GM18507 (cell line): Measurements from ENCODE around the gene PRDM16.

Experiments used
- DNase-seq: peaks from one replicate; pipeline ENCODE4 v3.0.0; 2011; ENCODE audit warnings: low read depth; ENCODE audit not compliant: insufficient read length; ENCODE audit errors: extremely low spot score
- FAIRE-seq: peaks from 2 replicates; lab custom pipeline; 2011; peaks lifted over from hg19 to GRCh38; lab: Jason Lieb, UNC

PRDM16 gene

DNA sequence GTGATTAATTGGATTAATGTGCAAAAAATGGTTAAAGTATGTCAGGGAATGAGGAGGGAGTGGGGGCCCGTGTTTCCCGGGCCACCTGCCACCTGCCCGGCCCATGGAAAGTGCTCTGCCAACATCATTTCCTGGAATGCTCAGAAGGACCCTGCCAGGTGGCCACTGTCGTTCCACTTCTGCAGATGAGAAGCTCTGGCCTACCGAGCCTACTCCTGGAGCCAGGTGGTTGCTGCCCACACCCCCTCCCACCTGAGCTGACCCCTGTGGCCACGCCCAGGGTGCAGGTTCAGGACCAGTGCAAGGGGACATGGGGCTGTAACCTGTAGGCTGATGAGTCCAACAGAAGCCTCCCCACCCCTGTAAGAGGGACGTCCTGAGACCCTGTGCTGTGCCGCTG is 99.7 kb downstream of the PRDM16 start:
- DNase-seq (no peak), FAIRE-seq (no peak)

DNA sequence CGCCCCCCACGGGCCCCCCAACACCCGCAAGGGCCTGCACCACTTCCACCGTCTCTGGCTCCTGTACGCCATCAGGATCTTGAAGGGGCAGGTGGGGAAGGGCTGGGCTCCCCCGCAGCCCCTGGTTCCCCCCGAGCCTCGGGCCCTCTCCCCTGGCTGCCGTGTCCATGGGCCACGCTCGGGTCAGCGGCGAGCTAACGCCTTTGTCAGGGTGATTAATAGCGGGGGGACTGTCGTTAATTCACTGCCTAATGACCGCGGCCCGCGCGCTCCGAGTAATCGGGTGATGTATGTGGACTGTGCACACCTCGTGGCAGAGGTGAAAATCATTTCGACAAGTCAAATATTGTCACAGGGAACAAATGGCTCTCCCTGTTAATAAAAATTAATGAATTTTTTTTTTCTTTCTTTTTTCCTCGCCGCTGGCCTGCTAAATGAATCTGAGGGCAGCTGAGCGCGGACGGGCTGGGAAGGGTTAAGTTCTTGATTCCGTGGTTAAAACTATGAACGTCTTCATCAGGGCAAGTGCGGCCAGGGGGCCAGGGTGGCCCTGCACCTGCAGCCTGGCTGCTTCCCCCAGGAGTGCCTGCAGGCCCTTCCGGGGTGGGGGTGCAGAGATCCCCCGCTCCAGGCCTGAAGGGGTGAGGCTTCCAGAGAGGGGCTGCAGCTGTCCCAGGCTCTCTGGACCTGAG is 100.8 kb downstream of the PRDM16 start:
- FAIRE-seq, result no peak

DNA sequence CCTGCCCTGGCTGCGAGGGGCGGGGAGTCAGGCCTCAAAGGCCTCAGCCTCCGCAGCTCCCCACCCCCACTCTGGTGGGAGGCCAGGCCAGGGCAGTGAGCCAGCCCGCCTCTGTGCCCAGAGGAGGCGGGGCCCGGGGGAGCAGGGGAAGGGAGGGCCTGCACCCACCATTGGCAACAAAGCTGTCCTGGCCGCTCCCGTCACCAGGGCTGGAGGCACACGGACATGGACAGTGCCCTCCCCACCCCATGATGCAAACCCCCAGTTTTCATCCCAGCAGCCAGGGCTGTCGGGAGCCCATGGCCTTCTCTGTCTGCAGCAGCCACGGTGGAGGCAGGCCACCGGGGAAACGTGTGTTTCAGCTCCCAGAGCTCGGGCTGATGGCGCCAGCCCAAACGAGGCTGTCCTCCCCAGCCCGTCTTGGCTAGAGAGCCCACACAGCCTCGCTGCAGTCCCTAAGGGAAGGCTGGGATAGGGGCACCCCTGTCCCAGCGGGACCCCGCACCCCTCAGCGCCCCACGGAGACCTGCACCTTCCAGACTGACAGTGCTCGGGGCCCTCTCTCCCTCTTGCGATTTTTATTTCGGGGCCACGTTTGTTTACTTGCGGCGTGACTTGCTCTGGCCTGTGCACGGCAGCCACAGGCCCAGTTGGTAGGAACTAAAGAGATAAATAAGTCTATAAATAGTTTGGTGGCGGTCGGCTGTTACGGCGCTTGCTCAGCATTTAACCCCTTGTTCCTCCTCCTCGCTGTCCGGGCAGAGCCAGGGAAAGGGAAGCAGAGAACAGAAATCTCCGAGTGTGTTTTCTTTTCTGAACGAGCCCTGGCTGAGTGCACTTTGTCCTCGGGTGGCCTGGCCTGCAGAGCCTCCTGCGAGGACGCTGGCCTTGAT is 101.8 kb downstream of the PRDM16 start:
- DNase-seq (no peak), FAIRE-seq (no peak)

More for the DNA sequence above, 100.8 kb downstream of the PRDM16 start:
- DNase-seq, result no peak

DNA sequence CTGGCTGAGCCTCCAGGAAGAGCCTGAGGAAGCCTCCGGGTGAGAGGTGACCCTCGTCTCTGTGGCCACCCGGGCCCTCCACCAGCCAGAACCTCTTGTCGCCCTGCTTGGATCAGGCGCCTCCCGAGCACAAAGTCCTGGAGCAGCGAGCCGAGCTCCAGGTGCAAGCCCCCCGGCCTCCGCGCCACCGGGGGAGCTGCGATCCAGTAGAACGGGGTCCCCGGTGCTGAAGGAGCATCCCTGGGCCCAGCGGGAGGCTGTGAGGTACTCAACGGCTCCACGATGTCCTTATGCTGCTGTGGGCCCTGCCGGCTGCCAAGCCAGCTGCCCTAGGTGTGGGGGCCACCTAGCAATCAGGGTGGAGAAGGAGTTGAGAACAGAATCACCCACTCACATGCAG is 102.8 kb downstream of the PRDM16 start:
- no peak for FAIRE-seq
- no peak for DNase-seq

DNA sequence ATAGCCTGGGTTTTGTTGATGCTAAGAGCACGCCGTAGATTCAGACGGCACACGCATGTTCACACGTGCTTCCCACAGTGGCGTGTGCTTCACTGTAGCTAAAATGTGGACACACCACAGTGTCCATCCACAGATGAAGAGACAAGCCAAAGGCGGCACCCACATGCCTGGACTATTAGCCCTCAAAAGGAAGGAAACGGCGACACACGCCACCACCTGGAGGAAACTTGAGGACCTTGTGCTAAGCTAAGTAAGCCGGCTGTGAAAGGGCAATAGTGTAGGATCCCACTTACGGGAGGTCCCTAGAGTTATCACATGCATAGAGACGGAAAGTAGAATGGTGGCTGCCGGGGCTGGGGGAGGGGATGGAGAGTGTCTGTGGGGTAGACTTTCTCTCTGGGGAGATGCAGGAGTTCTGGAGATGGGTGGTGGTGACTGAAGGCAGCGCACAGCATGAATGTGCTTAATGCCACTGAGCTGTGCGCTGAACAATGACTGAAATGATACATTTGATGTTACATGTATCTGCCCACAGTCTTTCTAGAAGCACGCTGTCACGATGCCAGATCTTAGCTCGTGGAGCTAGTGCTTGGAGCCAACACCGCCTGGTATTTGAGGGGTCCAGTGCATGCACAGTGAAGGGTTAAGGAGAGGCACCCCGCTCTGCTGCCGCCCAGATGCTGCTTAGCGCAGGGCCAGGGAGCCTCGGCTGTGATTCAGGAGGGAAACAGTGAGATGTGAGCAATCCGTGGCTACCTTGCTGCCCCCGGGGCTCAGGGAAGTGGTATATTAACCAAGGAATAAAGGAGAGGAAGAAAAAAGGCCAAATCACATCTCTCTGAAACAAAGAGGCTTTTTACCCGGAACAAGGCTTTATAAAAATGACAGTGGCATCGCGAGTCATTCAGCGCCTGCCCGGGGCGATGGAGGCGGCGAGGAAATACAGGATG is 103.7 kb downstream of the PRDM16 start:
- FAIRE-seq (no peak), DNase-seq (no peak)

DNA sequence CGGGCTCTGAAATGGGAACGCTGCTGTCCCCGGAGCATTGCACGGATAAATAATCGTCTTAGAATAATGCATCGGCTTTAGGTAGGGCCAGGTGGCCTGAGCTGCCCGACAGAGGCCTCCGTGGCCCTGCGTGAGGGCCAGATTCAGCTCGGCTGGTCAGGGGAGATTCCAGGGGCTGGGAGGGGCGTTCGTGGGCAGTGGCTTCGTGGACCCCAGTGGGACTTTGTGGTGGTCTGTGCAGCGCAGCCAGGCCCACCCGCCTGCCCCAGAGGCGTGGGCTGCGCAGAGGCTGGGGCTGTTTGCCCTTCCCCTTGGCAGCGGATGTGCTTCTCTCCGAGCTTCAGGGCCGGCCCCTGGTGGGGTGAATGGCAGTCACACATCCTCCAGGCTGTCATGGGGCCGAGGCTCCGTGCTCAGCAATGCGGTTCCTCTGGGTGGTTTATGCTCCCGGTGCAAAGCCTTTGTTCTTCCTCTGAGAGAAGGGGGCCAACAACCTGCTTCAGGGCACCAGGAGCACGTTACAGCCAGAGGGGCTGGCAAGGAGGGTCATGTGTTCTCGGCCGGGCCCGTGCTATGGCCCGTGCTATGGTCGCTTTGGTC is 104.5 kb downstream of the PRDM16 start:
- DNase-seq, result no peak
- no peak for FAIRE-seq

DNA sequence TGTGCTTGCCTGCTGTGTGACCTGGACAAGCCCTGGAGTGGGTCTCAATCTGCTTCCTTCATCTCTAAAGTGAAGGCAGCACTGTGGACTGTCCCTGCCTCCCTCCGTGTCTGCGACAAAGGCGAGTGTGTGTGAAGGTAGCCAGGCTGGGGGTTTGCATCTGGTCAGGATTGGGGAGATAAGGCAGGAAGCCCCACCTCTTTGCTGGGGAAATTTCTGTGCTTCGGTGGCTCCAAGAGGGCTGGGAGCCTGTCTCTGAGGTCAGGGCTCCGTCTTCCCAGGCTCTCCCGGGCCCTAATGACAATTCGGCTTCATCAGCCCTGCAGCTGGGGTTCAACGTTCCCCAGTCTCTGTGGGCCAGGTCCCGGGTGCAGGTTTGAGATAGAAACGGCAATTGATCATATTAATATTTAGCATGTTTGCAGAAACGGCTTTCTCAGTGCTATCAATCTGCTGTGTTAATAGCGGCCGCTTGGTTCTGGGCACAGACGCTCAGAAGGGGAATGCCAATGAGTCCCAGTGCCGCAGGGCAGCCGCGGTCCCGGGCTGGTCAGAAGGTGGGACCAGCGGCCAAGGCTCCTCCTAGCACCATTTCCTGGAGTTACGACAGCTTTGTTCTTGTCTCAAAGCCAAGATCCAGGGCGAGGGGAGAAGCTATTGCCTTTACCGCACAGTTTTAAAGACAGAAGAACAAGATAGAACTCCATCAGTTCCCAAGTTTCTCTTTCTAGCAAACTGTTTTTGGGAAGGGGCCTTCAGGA is 105.7 kb downstream of the PRDM16 start:
- no peak for DNase-seq

DNA sequence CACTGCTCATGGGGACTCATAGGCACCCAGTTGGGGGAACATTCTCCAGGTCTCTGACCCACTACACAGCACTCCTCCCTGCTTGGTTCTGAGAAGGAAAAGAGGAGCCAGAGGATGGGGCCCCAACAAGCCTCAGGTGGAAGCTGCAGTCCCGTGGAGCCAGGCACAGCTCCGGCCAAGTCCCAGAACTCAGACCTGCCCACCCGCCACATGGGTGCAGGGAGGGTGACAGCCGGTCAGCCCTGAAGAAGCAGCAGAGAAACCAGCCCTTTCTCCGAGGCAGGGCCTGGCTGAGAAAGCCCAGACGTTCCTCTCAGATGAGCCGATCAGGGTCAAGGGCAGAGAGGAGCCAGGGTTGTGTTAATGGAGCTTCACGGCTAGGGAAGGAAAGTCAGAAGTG is 106.5 kb downstream of the PRDM16 start:
- no peak for DNase-seq
- no peak for FAIRE-seq

More for the DNA sequence above, 105.7 kb downstream of the PRDM16 start:
- no peak for FAIRE-seq

DNA sequence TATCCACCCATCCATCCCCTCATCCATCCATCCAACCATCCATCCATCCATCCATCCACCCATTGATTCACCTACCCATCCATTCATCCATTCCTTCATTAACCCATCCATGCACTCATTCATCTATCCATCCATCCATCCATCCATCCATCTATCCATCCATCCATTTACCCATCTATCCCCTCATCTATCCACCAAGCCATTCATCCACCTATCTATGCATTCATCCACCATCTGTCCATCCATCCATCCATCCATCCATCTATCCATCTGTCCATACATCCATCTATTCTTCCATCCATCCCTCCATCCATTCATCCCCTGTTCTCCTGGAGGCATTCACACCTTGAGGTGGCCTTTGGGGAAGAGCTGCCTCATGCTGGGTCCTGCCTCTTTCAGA is 107.0 kb downstream of the PRDM16 start:
- FAIRE-seq (no peak), DNase-seq (no peak)

DNA sequence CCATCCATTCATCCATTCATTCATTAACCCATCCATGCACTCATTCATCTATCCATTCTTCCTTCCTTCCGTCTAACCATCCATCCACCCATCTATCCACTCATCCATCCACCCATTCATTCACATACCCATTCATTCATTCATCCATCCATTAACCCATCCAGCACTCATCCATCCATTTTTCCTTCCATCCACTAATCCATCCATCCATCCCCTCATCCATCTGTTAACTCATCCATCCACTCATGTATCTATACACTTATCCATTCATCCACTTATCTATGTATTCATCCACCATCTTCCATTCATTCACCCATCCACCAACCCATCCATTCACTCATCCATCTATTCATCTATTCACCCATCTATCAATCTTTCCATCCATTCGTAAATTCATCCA is 107.8 kb downstream of the PRDM16 start:
- FAIRE-seq, result no peak
- DNase-seq, result no peak

DNA sequence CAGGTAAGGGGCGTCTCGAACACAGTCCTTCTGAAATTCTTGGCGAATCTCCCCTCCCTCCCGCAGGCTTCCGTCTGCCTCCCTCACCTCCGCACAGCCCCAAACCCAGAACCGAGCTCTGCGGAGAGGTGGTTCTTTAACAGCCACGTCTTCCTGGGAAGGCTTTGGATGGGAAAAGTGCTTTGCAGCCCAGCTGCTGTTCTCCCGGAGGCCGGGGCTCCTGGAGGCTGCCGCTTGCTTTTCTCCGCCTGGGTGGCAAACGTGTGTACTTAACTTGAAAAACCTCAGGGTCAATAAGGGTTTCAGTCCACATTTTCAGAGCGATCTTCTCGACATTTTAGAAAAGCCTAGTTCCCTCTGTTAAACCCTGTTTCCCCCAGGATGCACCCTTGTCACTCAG is 109.3 kb downstream of the PRDM16 start:
- FAIRE-seq, result no peak

DNA sequence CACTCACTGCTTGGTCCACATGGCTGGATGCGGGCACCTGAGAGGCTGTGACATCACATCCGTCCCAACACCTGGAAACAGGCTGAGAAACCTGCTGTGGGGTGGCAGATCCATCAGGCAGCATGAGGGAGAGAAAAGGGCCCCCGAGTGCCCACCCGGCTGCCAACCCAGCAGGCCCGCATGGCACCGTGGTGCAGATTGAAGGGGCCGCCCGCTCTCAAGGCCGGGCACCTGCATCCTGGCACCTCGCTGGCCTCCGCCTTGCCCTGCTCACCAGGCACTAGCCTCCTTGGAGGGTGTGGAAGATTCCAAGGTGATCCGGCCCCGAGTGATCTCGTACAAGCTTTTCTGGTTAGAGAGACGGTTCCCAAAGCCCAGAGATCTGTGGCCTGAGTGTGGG is 110.5 kb downstream of the PRDM16 start:
- FAIRE-seq (no peak), DNase-seq (no peak)

More for the DNA sequence above, 109.3 kb downstream of the PRDM16 start:
- DNase-seq, result no peak

DNA sequence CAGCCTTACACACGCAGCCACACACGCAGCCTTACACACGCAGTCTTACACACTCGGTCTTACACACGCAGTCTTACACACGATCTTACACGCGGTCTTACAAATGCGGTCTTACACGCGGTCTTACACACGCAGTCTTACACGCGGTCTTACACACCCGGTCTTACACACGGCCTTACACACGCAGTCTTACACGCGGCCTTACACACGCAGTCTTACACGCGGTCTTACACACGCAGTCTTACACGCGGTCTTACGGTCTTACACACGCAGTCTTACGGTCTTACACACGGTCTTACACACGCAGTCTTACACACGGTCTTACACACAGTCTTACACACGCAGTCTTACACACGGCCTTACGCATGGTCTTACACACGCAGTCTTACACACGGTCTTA is 111.9 kb downstream of the PRDM16 start:
- DNase-seq (no peak), FAIRE-seq (no peak)

DNA sequence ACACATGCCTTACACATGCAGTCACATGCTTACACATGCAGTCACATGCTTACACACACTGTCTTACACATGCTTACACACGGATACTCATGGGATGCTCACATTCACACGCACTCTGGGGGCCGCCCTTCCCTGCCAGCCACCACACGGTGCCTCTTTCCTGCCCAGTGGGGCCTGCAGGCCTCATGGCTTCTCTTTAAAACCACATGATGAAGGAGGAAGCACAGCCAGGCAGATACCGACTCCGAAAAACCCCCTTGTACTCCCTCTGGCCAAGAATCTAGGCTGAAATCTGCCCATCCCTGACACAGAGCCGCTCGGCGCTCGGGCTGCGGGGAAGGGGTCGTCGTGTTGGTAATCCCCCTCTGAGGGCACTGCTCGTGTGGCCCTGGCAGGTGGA is 113.0 kb downstream of the PRDM16 start:
- FAIRE-seq (no peak), DNase-seq (no peak)

DNA sequence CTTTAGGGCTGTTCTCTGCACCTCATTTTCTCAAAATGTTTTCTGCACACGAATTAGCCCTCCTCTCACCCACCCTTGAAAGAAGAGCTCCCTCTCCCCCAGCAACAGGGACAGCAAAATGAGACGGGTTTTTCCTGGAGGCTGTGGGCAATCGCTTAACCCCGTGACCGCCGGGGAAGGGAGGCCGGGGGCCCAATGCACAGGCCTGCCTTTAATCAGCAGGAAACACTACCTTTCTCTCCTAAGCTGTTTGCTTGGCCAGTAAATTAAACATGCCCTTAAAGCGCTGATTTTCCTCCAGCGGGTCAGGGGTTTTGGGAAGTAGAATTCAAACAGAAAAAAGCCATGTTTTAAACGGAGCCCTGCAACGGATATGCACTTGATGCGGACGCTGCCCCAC is 114.4 kb downstream of the PRDM16 start:
- DNase-seq (no peak), FAIRE-seq (no peak)

DNA sequence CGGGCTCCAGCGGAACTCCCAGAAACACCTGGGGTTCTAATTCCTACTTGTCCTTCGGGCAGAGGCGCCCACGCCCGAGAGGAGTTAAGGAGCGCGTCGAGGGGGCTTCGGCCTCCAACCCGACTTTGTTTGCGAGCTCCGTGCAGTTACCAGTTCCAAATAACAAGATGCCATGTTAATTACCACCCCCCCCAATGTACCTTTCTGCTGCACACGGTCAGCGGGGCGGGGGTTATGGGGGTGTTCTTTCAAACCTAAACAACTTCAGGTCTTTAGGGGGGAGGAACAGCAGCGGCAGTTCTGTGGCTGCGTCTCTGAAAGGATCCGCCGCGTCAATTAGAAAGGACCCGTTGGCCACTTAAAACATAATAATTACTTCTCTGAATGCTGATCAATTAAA is 114.8 kb downstream of the PRDM16 start:
- DNase-seq (no peak), FAIRE-seq (no peak)

DNA sequence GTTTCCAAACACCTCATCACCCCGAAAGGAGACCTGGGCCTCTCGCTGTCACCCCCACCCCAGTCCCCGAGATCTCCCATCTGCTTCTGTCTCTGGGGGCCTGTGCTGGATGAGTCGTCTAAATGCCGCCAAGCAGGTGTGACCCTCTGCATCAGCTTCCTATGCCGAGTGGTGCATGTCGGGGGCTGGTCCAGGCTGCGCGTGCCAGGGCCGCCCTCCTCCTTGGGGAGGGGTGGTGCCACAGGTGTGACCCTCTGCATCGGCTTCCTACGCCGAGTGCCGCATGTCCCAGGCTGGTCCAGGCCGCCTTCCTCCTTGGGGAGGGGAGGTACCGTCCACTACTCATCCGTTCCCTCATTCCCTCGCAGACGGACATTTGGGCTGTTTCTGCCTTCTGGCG is 115.7 kb downstream of the PRDM16 start:
- FAIRE-seq (no peak), DNase-seq (no peak)

DNA sequence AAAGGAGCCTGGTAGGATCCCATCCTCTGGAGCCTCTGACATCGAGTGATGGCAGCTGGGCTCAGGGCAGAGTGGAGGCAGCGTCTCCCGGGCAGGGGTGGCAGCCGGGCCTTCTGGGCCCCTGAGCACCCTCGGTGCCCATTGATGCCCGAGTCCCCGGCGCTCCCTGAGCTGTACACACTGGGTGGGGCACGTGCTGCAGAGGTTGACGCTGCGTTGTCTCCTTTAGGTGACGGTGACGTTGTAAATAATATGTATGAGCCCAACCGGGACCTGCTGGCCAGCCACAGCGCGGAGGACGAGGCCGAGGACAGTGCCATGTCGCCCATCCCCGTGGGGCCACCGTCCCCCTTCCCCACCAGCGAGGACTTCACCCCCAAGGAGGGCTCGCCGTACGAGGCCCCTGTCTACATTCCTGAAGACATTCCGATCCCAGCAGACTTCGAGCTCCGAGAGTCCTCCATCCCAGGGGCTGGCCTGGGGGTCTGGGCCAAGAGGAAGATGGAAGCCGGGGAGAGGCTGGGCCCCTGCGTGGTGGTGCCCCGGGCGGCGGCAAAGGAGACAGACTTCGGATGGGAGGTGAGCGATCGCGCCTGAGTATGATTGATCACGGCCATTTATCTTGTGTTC is 117.0 kb downstream of the PRDM16 start:
- FAIRE-seq, result no peak
- DNase-seq, result no peak
